Aorta (tissue), 5 donors: ENCODE data around the gene PTCD1. TPM values are rescaled to one million over a fixed set of nuclear protein-coding genes. Genes with fewer than 3 reads are reported as not detected.

ENCODE experiments used
- ATAC-seq: fragments of 200-7000 bp; cut with Tn5 transposase; one replicate; pipeline ENCODE4 v1.9.1; 2022; ENCODE audit warnings: moderate library complexity; ENCODE audit not compliant: low FRiP score
- DNase-seq, 2 donors: peaks; one replicate each; pipeline ENCODE4 v3.0.0-alpha.2; 2020
- H3K27ac ChIP-seq, 2 donors: one replicate each; pipeline ENCODE4 v1.5.1; 2013; ENCODE audit warnings: low read length in 2 of 2, mild to moderate bottlenecking in 2 of 2, moderate library complexity in 2 of 2, control low read depth in 1 of 2, inconsistent platforms in 1 of 2, low read depth in 1 of 2
- H3K27me3 ChIP-seq, 2 donors: one replicate each; pipeline ENCODE4 v1.6.1; 2013; ENCODE audit warnings: control low read depth in 1 of 2, low read length in 1 of 2, mild to moderate bottlenecking in 1 of 2, moderate library complexity in 1 of 2; ENCODE audit not compliant: insufficient read depth in 2 of 2, control insufficient read depth in 1 of 2
- H3K36me3 ChIP-seq, 2 donors: one replicate each; pipeline ENCODE4 v1.6.1; 2013; ENCODE audit warnings: control low read depth in 1 of 2, low read length in 1 of 2, mild to moderate bottlenecking in 1 of 2; ENCODE audit not compliant: insufficient read depth in 2 of 2, control insufficient read depth in 1 of 2
- H3K4me1 ChIP-seq, 2 donors: one replicate each; pipeline ENCODE4 v1.6.1; 2013; ENCODE audit warnings: low read length in 2 of 2, control low read depth in 1 of 2, mild to moderate bottlenecking in 1 of 2, moderate library complexity in 1 of 2; ENCODE audit not compliant: insufficient read depth in 2 of 2, control insufficient read depth in 1 of 2
- H3K4me3 ChIP-seq, 2 donors: one replicate each; pipeline ENCODE4 v1.5.1; 2013; ENCODE audit warnings: low read length in 2 of 2, control low read depth in 1 of 2, mild to moderate bottlenecking in 1 of 2
- H3K9me3 ChIP-seq: one replicate; pipeline ENCODE4 v1.6.1; 2013; ENCODE audit warnings: mild to moderate bottlenecking, low read length; ENCODE audit not compliant: control insufficient read depth
- WGBS, 2 donors: extraction: QIAGEN DNeasy Blood & Tissue Kit; methylation state at CpG; one replicate each; pipeline ENCODE4 v1.1.7; 2013; 5-methylcytosine and 5-hydroxymethylcytosine counted together
- intact Hi-C, 2 donors: fragments of 100-400 bp; cut with DNase I; formaldehyde crosslinking; loops; one replicate each; pipeline versions ENCODE4 v1.14.2 to v1.15.0; 2022
- polyA plus RNA-seq, 2 donors: library from polyadenylated mRNA; stranded (reverse); fragments of 200-250 nt; gene quantifications; one replicate each; pipeline ENCODE4 v1.2.3, GENCODE V29; 2013
- total RNA-seq, 2 donors: library from RNA; stranded (reverse); fragmentation: NEBNext Ultra II Directional; extraction: Animal tissue kit (Norgen Biotek cat#: 25700); gene quantifications; one replicate each; pipeline ENCODE4 v1.2.1, GENCODE V29; 2021
- donor health status: healthy with polysubstance abuse.
- donor health status: Bipolar disorder and iron deficiency.
- donor health status: DM: no; HTN: no; CAD: no.
- donor health status: DM: no; HTN: no; CAD: no.
- donor health status: DM: yes; HTN: yes; CAD: no.

Gene PTCD1
- total and polyA plus RNA-seq, 4 donors, result 0.63 to 6.0 (median 5.5) TPM

DNA sequence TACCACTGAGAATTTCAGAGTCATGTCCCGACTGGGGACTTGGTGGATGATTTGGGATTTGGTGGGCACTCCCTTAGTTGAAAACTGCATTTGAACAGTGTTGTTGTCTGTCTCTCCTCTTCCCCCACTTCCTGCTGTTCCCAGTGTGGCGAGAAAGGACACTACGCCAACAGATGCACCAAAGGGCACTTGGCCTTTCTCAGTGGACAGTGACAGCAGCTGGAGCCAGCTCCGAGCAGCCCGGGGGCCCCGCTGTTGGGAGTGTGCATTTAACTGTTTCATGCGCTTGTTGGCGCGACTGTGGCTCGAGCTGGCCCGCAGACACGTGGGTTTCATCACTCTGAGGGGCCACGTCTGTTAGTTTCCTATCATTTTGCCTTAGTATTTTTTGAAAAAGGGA, 17.7 kb upstream of the PTCD1 start:
- DNase-seq (no peak), ATAC-seq (no peak)
- no peaks in the 10 kb centered on the region for H3K4me1 ChIP-seq
- intact Hi-C loops, result no loop called here
- no peak overlapping the region for H3K27ac ChIP-seq
- H3K27me3 ChIP-seq, result no peaks in the 10 kb centered on the region
- WGBS, 2 donors, result 66 to 72% methylated on average over 13 of the region's 13 CpGs
- H3K9me3 ChIP-seq, result no peaks in the 10 kb centered on the region
- peaks cover 0 to 9% of the 10 kb centered on the region in 2 donors for H3K36me3 ChIP-seq
- no peak overlapping the region for H3K4me3 ChIP-seq

DNA sequence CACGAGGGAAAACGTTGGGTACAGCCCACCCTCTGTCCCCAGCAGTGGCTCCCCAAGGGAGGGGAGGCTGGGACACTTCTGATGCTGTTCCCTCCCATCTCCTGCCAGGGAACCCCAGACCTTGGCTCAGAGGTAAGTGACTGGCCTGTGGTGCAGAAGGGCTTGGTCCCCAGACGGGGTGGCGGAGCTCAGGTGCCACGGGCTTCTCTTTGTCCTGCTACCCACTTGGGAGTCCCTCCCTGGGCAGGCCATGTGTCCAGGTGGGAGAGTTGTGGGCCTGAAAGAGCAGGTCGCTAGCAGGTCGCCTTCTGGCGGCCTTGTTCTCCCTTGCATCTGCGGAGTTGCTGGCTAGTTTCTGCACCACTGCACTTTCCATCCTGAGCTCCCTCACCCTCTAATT, 17.3 kb upstream of the PTCD1 start:
- DNase-seq (no peak), ATAC-seq (no peak)
- Histone ChIP-seq H3K27ac (no peak overlapping the region), H3K4me3 (no peak overlapping the region), H3K36me3 (peaks cover 0 to 9% of the 10 kb centered on the region in 2 donors), H3K27me3 (no peaks in the 10 kb centered on the region), H3K4me1 (no peaks in the 10 kb centered on the region), H3K9me3 (no peaks in the 10 kb centered on the region)
- WGBS, 2 donors, result 77 to 79% methylated on average over 9 of the region's 9 CpGs
- intact Hi-C loops, result no loop called here

DNA sequence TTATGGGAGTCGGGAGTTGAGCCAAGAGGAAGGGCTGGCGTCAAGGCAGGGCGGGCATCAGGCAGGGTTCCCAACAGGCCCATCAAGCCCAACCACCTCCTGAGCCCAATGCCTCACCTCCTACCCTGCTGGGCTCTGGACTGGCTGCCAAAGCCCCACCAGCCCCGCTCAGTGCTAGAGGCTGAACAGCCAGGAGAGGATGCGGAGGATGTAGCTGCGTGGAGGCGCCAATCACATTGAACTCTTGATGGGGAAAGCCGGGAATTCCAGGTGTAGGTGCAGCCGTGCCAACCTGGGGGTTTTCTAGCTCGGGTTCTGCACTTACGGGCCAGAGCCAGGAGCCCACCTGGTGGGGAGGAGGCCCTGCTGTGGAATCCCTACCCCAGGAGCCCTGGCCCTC, 14.5 kb upstream of the PTCD1 start:
- no peaks in the 10 kb centered on the region for H3K27me3 ChIP-seq
- WGBS, 2 donors, result 70 to 76% methylated on average over 11 of the region's 11 CpGs
- ATAC-seq, result no peak
- H3K4me1 ChIP-seq, result no peaks in the 10 kb centered on the region
- H3K4me3 ChIP-seq, result no peak overlapping the region
- intact Hi-C loops, result no loop called here
- H3K9me3 ChIP-seq, result no peaks in the 10 kb centered on the region
- H3K27ac ChIP-seq, result no peak overlapping the region
- no peak for DNase-seq
- H3K36me3 ChIP-seq, result peaks cover 0 to 6% of the 10 kb centered on the region in 2 donors

DNA sequence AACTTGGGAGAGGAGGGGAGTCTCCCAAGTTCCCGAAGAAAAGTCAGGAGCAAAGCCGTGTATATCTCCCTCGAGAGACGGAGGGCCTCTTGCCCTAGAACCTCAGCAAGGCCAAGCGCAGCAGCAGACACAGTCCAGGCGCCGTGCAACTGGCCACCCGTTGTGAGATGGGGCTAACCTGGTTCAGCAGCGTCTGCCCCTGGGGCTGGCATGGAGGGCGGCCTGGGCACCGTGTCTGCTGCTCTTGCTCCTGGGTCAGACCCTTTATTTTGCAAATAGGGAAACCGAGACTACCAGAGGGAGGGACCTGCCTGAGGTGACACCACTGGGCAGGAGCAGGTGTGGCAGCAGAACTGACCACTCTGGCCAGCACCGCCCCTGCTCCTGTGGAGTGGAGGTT, 13.9 kb upstream of the PTCD1 start:
- WGBS, 2 donors, result 83 to 87% methylated on average over 13 of the region's 13 CpGs
- ATAC-seq, result no peak

DNA sequence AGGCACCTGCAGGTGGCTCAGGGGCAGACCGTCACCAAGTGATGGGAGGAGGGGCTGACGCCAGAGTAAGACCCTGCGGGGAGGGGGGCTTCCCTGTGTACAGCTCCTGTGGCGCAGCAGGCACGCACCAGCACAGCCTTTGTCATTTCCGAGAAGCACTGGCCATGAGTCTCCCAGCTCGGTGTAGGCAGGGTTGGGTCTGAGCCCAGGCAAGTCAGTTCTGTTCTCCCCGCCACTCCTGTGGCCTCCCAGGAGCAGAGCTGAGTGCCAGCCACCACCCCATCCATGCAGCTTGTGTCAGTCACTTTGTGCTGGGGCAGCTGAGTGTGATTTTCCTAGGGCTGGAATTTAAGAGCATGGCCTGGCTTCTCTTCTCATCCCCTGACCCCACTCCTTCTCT, 13.3 kb upstream of the PTCD1 start:
- H3K27me3 ChIP-seq, result no peaks in the 10 kb centered on the region
- H3K4me3 ChIP-seq, result no peak overlapping the region
- H3K4me1 ChIP-seq, result no peaks in the 10 kb centered on the region
- no peak for DNase-seq
- WGBS, 2 donors, result 78 to 84% methylated on average over 8 of the region's 8 CpGs
- H3K36me3 ChIP-seq, result peaks cover 0 to 6% of the 10 kb centered on the region in 2 donors
- no peaks in the 10 kb centered on the region for H3K9me3 ChIP-seq
- no peak for ATAC-seq
- intact Hi-C loops, result no loop called here
- H3K27ac ChIP-seq, result no peak overlapping the region

More for the DNA sequence above, 13.9 kb upstream of the PTCD1 start:
- H3K9me3 ChIP-seq, result no peaks in the 10 kb centered on the region
- intact Hi-C loops, result no loop called here
- DNase-seq, result no peak
- H3K27ac ChIP-seq, result no peak overlapping the region
- H3K27me3 ChIP-seq, result no peaks in the 10 kb centered on the region
- H3K4me1 ChIP-seq, result no peaks in the 10 kb centered on the region
- H3K4me3 ChIP-seq, result no peak overlapping the region
- peaks cover 0 to 6% of the 10 kb centered on the region in 2 donors for H3K36me3 ChIP-seq

GRCh38 chr7:99449326-99449725, 10.7 kb upstream of the PTCD1 start:
- Histone ChIP-seq H3K4me1 (no peaks in the 10 kb centered on the region), H3K9me3 (no peaks in the 10 kb centered on the region), H3K27me3 (no peaks in the 10 kb centered on the region), H3K4me3 (no peak overlapping the region), H3K36me3 (peaks cover 4 to 8% of the 10 kb centered on the region in 2 donors), H3K27ac (no peak overlapping the region)
- DNase-seq (peak in 1 of 2 donors; percentile 64), ATAC-seq (no peak)
- 93 to 94% methylated on average over 5 of the region's 5 CpGs for WGBS, 2 donors
- intact Hi-C loops, result no loop called here

GRCh38 chr7:99448855-99449254, 10.3 kb upstream of the PTCD1 start:
- no peaks in the 10 kb centered on the region for H3K9me3 ChIP-seq
- WGBS, 2 donors, result 88% methylated on average over 10 of the region's 10 CpGs
- H3K27me3 ChIP-seq, result no peaks in the 10 kb centered on the region
- H3K4me3 ChIP-seq, result no peak overlapping the region
- H3K27ac ChIP-seq, result no peak overlapping the region
- ATAC-seq (no peak), DNase-seq (peak in 1 of 2 donors; percentile 57)
- peaks cover 4% of the 10 kb centered on the region in 2 donors for H3K36me3 ChIP-seq
- no peaks in the 10 kb centered on the region for H3K4me1 ChIP-seq
- intact Hi-C loops, result no loop called here

GRCh38 chr7:99447943-99448342, 9.3 kb upstream of the PTCD1 start:
- no peak for ATAC-seq
- 88% methylated on average over 10 of the region's 10 CpGs for WGBS, 2 donors
- H3K4me3 ChIP-seq, result no peak overlapping the region
- H3K27ac ChIP-seq, result no peak overlapping the region
- no peaks in the 10 kb centered on the region for H3K4me1 ChIP-seq
- peak in 1 of 2 donors; percentile 57 for DNase-seq
- intact Hi-C loops, result no loop called here
- no peaks in the 10 kb centered on the region for H3K27me3 ChIP-seq
- peaks cover 4% of the 10 kb centered on the region in 2 donors for H3K36me3 ChIP-seq
- no peaks in the 10 kb centered on the region for H3K9me3 ChIP-seq

- intact Hi-C loops, result no loop called here
- ATAC-seq (no peak), DNase-seq (no peak)
- Histone ChIP-seq H3K27me3 (no peaks in the 10 kb centered on the region), H3K36me3 (peaks cover 4% of the 10 kb centered on the region in 2 donors), H3K27ac (no peak overlapping the region), H3K4me3 (no peak overlapping the region), H3K9me3 (no peaks in the 10 kb centered on the region), H3K4me1 (no peaks in the 10 kb centered on the region)
- 87 to 89% methylated on average over 4 of the region's 4 CpGs for WGBS, 2 donors
Measured at GRCh38 chr7:99446096-99446495, 7.5 kb upstream of the PTCD1 start.
